Gastroesophageal sphincter (tissue), 3 donors: ENCODE results near the gene GRIA2.

ENCODE experiments used
- CTCF ChIP-seq, 4 experiments: fragments of 200-600 bp in 2 of 4; fragments of 450-650 bp in 2 of 4; sonication (generic) in 1 of 4; IDR thresholded peaks; one replicate each; pipeline ENCODE4 v1.5.1; 2017 to 2019; ENCODE audit warnings: antibody characterized with exemption in 4 of 4, mild to moderate bottlenecking in 2 of 4, moderate library complexity in 2 of 4
- EP300 ChIP-seq: sonication (generic); formaldehyde crosslinking; IDR thresholded peaks from one replicate; pipeline ENCODE4 v1.6.1; 2017; ENCODE audit warnings: antibody characterized with exemption, mild to moderate bottlenecking
- POLR2AphosphoS5 ChIP-seq: sonication (generic); formaldehyde crosslinking; IDR thresholded peaks from one replicate; pipeline ENCODE4 v1.6.1; 2017; ENCODE audit warnings: antibody characterized with exemption

- TF ChIP-seq CTCF (IDR thresholded peaks at IDR 0.05) (no peak), POLR2AphosphoS5 (no peak), EP300 (no peak)
These were observed 2.9 kb downstream of the GRIA2 start for GRCh38 chr4:157223456-157223855.
